GM06990 (cell line): ENCODE results near the gene MAP3K1.

Source experiments
- DNase-seq: peaks from one replicate; pipeline ENCODE4 v3.0.0-alpha.2; 2011; ENCODE audit not compliant: insufficient read length; ENCODE audit errors: extremely low read depth
- H3K27me3 ChIP-seq: replicated peaks from 2 replicates; pipeline ENCODE4 v1.6.0; 2011; ENCODE audit warnings: low read length; ENCODE audit not compliant: control insufficient read depth, insufficient read depth
- H3K36me3 ChIP-seq: 2 replicates; pipeline ENCODE4 v1.5.1; 2011; ENCODE audit warnings: low read length; ENCODE audit not compliant: control insufficient read depth, insufficient read depth
- H3K4me3 ChIP-seq: replicated peaks from 2 replicates; pipeline ENCODE4 v1.5.1; 2011; ENCODE audit warnings: low read depth, mild to moderate bottlenecking, control low read depth, low read length
- TF ChIP-seq, protein P1 (sequence below): IDR thresholded peaks from 2 replicates; pipeline ENCODE4 v1.5.1; 2011; ENCODE audit warnings: low read length, control low read depth, mild to moderate bottlenecking, inconsistent platforms; ENCODE audit not compliant: insufficient read depth, poor library complexity, severe bottlenecking

Gene MAP3K1

DNA sequence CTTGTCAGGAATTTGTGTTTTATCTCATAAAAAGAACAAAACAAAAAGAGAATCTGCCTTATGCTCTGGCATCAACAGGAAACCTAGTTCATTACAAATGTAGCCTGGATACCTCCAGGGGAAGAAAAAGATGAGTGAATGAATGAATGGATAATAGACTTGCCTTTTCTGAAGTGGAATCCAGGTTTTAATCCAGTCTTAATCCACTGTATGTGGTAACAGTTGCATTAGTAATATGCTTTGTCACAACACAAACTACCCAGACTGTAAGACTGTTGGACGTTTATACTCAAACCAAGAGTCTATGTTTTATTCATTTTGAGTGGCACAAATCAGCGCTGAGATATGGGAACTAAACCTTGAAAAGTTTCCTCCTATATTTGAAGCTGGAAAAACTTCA is 32.1 kb upstream of the MAP3K1 start:
- H3K4me3 ChIP-seq = no peak overlapping the region
- no peaks in the 10 kb centered on the region for H3K27me3 ChIP-seq
- no peak for DNase-seq
- TF ChIP-seq, protein P1, sequence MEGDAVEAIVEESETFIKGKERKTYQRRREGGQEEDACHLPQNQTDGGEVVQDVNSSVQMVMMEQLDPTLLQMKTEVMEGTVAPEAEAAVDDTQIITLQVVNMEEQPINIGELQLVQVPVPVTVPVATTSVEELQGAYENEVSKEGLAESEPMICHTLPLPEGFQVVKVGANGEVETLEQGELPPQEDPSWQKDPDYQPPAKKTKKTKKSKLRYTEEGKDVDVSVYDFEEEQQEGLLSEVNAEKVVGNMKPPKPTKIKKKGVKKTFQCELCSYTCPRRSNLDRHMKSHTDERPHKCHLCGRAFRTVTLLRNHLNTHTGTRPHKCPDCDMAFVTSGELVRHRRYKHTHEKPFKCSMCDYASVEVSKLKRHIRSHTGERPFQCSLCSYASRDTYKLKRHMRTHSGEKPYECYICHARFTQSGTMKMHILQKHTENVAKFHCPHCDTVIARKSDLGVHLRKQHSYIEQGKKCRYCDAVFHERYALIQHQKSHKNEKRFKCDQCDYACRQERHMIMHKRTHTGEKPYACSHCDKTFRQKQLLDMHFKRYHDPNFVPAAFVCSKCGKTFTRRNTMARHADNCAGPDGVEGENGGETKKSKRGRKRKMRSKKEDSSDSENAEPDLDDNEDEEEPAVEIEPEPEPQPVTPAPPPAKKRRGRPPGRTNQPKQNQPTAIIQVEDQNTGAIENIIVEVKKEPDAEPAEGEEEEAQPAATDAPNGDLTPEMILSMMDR = no peak
- H3K36me3 ChIP-seq = no peaks in the 10 kb centered on the region

DNA sequence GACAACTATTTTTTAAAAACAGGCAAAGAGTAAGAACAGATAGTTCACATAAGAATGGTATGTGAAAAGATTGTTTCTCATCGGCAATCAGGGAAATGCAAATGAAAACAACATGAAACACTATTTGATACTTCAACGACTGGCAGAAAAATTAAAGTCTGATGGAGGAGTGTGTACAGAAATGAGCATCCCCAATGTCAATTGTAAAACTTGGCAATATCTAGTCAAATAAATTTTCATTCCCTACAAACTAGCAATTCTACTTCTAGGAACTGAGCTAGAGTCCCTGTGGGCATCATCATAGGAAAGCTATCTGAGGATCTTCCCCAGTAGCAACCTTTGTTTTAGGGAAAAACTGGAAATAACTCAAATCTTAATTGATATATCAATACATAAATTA is 29.0 kb upstream of the MAP3K1 start:
- TF ChIP-seq, protein P1 = no peak
- no peaks in the 10 kb centered on the region for H3K36me3 ChIP-seq
- H3K4me3 ChIP-seq = no peak overlapping the region
- no peaks in the 10 kb centered on the region for H3K27me3 ChIP-seq
- no peak for DNase-seq

DNA sequence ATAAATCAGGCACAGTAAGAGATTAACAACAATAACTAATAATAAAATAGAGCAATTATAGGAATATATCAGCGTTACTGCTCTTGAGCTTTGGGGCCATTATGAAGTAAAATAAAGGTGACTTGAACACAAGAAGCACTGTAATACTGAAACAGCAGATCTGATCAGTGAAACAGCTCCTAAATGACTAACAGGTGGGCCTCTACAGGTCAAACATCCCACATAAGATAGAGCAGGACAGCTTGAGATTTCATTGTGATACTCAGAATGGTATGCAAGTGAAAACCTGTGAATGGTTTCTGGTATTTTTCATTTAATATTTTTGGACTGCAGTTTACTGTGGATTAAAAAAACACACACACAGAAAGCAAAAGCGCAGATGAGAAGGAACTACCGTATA is 24.0 kb upstream of the MAP3K1 start:
- Histone ChIP-seq H3K36me3 (no peaks in the 10 kb centered on the region), H3K4me3 (no peak overlapping the region), H3K27me3 (no peaks in the 10 kb centered on the region)
- DNase-seq = peak; percentile 13
- TF ChIP-seq, protein P1 = no peak

DNA sequence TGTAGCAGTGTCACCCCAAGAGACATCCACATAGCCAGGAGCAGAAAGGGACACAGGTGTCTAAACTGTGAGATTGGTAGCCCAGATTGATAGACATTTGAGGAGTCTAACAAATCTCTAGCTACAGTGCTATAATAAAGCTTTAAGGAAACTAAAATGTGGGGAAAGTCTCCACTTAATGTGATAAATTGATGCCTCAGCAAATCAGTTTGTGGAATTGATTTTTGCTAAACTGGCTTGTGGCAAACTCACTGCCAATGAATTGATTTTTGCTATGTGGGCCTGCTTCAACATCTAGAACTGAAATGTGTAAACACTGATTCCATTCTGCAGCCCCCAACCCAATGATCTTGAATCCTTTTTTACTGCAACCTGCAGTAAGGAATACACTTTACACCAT is 16.8 kb upstream of the MAP3K1 start:
- TF ChIP-seq, protein P1 = no peak
- Histone ChIP-seq H3K36me3 (no peaks in the 10 kb centered on the region), H3K4me3 (no peak overlapping the region), H3K27me3 (no peaks in the 10 kb centered on the region; the same call in 1 of the 2 replicates)
- no peak for DNase-seq

DNA sequence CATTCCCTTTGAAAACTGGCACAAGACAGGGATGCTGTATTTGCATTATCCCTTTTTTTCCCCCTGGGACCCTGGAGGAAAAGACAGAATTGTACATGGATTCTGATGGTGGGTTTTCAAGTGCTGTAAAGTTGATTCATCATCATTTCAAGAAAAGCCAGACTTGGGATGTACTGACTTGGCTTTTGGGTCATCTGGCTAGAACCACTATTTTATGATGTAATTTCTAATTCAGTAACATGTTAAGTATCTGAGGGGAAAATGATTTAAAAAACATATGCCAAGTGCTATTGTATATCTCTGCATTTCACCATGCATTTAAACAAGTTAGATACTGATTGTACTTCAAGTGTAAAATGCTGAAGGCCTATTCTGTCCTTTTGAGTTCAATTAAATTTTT is 15.2 kb upstream of the MAP3K1 start:
- TF ChIP-seq, protein P1 = no peak
- Histone ChIP-seq H3K36me3 (no peaks in the 10 kb centered on the region), H3K27me3 (no peaks in the 10 kb centered on the region; the same call in 1 of the 2 replicates), H3K4me3 (no peak overlapping the region)
- no peak for DNase-seq

DNA sequence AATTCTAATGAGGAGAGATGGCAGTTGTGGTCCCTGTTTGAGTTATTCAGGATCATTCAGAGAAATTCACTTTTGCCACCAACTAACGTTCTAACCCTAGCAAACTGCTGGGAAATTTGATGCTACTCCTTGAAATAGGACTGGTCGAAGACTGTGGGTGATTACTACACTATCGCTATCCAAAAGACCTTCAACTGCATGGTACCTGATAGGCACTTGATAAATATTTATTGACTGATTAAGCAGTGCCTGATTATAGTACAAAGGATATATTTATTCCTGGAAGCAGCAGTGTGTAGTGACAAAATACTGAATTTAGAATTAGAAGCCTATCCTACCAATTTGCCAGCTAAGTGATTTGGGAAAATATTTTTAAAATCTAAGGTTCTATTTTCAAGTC is 14.1 kb upstream of the MAP3K1 start:
- no peak for DNase-seq
- H3K27me3 ChIP-seq = no peaks in the 10 kb centered on the region; the same call in 1 of the 2 replicates
- TF ChIP-seq, protein P1 = no peak
- H3K4me3 ChIP-seq = no peak overlapping the region
- no peaks in the 10 kb centered on the region for H3K36me3 ChIP-seq
